Fibroblast of peridontal ligament (primary cell): Measurements from ENCODE around the gene GADD45GIP1.
A peak's percentile ranks its signal among the peaks of the same experiment; 100 is the strongest.
"Not testable (repeated sequence)": the region's sequence is repeated elsewhere in the genome, so short reads cannot be mapped to it uniquely, and the experiment has no call there.

Experiments used
- DNase-seq: peaks from one replicate; pipeline ENCODE4 v3.0.0-alpha.2; 2010; ENCODE audit errors: extremely low read depth

Gene GADD45GIP1

DNA sequence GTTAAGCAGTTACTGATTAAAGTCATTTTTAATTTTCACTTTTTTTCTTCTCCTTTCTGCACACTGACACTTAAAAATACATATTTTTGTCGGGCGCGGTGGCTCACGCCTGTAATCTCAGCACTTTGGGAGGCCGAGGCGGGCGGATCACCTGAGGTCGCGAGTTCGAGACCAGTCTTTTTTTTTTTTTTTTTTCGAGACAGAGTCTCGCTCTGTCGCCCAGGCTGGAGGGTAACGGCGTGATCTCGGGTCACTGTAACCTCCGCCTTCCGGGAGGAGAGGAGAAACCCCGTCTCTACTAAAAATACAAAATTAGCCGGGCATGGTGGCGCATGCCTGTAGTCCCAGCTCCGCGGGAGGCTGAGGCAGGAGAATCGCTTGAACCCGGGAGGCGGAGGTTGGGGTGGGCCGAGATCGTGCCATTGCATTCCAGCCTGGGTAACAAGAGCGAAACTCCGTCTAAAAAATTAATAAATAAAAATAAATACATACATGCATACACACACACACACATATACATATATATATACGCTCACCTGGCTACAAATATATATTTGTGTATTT is 448 bp upstream of the GADD45GIP1 start:
- not testable (repeated sequence) for DNase-seq

- DNase-seq, result no peak
Measured at GRCh38 chr19:12955996-12956395, 1.0 kb downstream of the GADD45GIP1 start.

- not testable (repeated sequence) for DNase-seq
Measured at GRCh38 chr19:12955575-12955974, 1.4 kb downstream of the GADD45GIP1 start.

DNA sequence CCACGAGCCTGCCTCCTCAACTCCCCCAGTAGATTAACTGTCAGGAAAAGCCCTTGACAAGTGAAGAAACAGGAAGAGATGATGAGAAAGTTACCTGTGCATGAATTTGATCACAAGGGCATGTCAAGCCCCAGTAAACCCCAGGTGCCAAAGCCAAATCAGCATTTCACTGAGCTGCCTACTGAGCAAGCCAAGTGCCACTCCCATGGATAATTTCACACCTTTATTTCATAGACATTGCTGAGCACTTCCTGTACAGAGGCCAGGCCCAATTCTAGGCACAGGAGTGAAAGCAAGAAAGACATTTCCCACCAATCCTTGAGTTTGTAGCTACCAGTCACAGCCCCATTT is 2.4 kb downstream of the GADD45GIP1 start:
- DNase-seq, result no peak

DNA sequence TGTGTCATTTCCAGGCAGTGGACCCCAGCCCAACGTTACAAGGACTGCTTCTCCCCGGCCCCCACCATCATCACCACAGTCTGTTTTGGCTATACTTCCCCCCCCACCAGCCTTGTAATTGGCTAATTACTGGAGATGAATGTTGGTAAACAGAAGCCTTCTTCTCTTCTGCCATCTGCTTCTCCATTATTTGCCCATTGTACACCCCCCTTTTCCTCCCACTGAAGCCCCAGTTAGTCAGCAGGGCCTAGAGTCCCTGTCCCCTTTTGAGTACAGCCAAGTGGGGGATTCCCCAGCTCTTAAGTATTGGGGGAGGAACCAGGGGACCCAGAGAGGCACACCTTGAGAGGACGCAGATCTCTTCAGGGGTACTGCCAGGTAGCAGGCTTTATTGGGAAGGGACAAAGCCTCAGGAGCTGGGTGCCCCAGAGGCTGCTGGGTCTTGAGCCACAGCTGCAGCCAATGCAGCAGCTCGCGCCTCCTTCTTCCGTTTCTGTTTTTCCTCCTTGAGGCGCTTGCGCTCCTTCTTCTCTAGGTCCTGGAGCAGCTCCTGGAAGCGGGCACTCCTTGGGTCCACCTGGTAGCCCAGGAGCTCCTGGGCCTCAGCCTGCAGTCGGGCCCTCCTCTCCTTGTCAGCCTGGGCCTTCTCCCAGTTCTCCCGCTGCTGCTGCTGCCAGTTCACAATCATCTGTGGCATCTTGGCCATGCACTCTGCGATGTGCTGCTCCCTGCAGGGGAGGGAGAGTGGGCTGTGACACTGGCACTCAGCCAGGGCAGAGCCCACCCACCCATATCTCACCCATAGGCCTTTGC is 3.0 kb downstream of the GADD45GIP1 start:
- DNase-seq, result no peak

- no peak for DNase-seq
Measured at GRCh38 chr19:12953138-12953798, 3.8 kb downstream of the GADD45GIP1 start.

DNA sequence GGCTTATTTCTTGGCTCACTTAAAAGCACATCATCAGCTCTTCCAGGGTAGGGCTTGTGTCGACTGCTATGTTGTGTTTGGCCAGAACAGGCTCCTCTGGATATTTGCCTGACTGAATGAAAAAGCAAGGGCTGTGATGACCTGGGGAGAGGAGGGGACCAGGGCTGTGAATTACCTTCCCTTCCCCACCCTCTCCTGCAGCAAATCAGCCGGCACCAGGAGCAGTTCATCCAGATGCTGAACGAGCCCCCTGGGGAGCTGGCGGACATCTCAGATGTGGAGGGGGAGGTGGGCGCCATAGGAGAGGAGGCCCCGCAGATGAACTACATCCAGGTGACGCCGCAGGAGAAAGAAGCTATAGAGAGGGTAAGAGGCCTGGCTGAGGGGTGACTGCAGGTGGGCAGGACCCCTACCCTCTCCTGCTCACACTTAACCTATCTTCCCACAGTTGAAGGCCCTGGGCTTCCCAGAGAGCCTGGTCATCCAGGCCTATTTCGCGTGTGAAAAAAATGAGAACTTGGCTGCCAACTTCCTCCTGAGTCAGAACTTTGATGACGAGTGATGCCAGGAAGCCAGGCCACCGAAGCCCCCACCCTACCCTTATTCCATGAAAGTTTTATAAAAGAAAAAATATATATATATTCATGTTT is 4.4 kb downstream of the GADD45GIP1 start:
- DNase-seq, result peak; percentile 87

GRCh38 chr19:12952050-12952449 is 5.0 kb downstream of the GADD45GIP1 start:
- DNase-seq, result not testable (repeated sequence)

DNA sequence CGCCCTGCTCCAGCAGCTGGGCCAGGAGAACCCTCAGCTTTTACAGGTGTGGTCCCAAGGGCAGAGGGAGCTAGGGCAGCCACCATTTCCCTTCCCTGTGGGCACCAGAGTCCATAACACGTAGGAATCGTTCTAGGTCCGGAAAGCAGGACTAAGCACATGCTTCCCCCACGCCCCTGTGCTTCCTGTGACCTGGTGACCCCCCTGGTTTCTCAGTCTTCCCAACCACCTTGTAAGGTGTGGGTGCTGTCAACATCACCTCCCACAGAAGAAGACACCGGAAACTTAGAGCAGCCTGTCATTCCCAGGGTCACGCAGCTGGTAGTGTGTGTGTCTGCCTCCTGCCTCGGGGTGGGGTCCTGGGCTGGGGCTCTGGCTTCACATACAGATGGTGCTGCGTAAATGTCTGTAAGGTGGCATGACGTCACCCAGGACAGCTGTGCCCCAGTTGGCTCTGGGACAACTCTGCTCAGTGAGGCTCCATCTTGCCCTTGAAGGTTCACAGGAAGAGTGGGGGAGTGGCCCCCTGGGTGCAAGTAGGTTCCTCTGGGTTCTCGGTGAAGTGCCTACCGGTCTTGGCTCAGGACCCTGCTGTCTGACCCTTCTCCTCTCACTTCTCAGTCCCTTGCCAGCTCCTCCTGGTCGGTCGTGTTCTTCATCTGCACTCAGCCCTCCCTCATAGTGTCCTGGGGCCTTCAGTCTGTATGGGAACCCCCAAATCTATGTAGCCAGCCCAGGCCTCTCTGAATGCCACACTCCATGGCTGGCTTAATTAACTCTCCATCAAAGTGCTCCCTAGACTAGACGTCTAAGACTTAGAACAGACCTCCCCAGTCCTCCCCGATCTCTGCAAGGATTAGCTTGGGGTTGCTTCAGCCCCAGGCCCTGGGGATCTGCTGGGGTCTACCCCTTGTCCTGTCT is 7.4 kb downstream of the GADD45GIP1 start:
- DNase-seq, result no peak

DNA sequence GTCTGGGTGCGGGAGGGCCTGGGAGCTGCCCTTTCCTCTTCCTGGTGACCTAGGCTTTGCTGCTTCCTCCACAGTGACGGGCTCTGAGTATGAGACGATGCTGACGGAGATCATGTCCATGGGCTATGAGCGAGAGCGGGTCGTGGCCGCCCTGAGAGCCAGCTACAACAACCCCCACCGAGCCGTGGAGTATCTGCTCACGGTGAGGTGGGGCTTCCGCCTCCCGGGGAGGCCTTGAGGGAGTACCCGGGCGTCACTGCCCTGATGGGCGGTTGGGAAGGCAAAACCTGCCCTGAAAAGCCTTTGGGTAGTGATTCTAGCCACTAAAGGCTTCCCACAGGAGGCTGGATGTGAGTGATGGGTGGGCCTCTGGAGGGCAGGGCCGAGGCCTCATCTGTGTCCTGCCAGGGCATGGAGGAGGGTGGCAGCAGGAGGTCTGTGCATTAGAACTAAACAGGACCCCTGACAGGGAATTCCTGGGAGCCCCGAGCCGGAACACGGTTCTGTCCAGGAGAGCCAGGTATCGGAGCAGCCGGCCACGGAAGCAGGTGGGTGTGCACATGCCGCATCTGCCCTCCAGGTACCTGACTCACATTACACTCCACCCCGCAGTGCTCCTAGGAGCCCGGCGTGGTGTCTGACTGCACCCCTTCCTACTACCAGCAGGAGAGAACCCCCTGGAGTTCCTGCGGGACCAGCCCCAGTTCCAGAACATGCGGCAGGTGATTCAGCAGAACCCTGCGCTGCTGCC is 8.2 kb downstream of the GADD45GIP1 start:
- no peak for DNase-seq

GRCh38 chr19:12947702-12948611 is 9.1 kb downstream of the GADD45GIP1 start:
- DNase-seq, result no peak

DNA sequence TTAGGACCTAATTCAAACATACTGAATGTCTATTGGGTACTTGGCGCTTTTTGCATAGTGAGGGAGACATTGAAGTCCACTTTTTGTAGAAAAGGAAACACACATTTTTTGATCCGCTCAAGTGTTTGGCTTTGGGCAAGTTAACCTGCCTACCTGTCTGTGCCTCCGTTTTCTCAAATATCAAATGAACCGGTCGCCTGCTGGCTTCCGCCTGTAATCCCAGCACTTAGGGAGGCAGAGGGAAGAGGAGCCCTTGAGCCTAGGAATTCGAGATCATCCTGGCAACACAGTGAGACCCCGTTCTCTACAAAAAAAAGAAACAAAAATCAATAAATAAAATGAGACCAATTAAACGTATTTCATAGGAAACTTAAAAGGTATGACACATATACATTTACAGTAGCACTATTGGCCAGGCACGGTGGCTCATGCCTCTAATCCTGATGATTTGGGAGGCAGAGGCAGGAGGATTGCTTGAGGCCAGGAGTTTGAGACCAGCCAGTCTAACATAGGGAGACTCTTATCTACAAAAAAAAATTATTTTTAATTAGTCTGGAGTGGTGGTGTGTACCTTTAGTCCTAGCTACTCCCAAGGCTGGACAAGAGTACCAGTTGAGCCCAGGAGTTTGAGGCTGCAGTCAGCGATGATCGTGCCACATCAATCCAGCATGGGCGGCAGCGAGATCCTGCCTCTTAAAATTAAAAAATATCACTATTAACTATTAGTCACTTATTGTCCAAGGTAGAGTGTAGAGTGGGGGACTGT is 10.1 kb downstream of the GADD45GIP1 start:
- DNase-seq, result no peak

DNA sequence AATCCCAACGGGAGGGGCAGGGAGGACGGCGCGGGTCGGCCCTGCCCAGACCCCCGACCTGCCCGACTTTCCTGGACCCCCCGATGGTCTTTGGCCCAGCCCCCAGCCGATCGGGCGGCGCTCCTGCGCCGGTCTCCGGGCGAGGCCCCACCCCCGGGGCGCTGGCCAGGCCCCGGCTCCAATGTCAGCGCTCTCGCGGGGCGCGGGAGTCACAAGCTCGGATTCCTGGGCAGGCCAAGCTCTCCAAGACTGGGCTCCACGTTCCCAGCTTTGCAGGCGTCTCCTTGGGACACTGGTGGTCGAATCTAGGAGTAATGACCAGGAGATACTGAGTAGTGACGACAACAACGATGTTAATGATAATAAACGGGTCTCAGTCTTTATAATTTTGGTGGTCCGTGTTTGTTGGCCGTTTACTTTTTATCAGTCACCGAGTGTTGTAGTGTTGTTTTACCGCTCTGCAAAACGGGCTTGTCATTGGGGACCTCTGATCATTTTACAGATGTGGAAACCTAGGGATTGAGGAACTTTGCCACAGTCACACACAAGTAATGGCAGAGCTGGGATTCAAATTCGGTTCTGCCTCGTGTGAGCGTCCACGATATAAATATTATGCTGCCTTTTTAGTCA is 10.8 kb downstream of the GADD45GIP1 start:
- DNase-seq, result peak; percentile 79

DNA sequence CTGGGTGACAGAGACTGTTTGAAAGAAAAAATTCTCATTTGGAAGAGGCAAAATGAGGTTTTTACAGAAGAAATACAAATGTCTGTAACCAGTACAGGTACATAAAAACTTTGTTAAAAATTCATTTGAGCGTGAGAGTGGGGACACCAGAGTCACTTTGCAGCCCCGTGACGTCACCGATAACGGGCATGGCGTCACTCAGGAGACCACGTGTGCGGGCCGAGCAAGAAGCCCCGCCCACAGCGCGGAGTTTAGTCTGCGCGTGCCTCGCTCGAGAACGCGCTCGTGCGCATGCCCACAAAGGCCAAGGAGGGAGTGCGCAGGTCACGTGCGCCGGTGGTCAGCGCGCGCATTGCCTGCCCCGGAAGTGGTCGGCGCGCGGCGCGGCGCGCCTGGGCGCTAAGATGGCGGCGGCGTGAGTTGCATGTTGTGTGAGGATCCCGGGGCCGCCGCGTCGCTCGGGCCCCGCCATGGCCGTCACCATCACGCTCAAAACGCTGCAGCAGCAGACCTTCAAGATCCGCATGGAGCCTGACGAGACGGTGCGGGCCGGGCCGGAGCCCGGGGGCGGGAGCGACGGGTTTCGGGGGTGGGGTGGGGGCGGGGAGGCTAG is 11.4 kb downstream of the GADD45GIP1 start, which contains the start of gene RAD23A:
Gene RAD23A (plus strand): TSS at position 384 of the 613 bp plus-strand sequence. CDS start 87 bp downstream, at position 471.
- peak; percentile 98 for DNase-seq

DNA sequence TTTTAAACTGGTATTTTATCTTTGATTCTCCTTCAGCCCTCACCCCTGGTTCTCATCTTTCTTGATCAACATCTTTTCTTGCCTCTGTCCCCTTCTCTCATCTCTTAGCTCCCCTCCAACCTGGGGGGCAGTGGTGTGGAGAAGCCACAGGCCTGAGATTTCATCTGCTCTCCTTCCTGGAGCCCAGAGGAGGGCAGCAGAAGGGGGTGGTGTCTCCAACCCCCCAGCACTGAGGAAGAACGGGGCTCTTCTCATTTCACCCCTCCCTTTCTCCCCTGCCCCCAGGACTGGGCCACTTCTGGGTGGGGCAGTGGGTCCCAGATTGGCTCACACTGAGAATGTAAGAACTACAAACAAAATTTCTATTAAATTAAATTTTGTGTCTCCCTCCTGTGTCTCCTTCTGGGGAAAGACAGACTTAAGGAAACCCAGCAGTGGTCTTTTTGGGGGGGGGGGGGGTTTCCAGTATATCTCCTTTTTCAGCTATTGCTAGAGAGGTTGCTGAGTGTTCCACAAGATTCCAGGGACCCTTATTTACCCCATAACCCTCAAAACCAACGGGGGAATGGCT is 12.8 kb downstream of the GADD45GIP1 start:
- no peak for DNase-seq

DNA sequence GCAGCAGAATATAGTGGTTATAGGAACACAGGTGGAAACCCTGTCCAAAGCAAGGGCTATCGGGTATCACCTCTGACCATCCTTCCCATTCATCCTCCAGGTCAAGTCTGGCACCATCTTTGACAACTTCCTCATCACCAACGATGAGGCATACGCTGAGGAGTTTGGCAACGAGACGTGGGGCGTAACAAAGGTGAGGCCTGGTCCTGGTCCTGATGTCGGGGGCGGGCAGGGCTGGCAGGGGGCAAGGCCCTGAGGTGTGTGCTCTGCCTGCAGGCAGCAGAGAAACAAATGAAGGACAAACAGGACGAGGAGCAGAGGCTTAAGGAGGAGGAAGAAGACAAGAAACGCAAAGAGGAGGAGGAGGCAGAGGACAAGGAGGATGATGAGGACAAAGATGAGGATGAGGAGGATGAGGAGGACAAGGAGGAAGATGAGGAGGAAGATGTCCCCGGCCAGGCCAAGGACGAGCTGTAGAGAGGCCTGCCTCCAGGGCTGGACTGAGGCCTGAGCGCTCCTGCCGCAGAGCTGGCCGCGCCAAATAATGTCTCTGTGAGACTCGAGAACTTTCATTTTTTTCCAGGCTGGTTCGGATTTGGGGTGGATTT is 13.5 kb downstream of the GADD45GIP1 start:
- DNase-seq, result no peak

DNA sequence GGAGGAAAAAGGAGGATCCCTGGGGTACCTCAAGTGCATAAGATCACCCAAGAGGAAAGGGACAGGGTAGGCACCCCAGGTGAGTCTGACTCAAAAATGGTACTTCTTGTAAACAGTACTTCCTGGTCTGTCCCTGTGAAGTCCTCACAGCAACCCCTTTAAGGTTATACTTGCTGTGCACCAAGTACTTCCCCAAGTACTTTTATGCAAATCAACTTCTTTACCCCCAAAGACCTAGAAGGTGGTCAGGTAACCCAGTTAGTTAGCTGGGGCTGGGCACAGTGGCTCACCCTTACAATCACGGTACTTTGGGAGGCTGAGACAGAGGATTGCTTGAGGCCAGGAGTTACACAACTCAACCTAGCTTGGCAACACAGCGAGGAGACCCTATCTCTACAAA is 16.1 kb downstream of the GADD45GIP1 start:
- DNase-seq, result no peak
